Tibial nerve (tissue), 4 donors: ENCODE measurements around the gene PINK1. TPM values are rescaled to one million over a fixed set of nuclear protein-coding genes. Genes with fewer than 3 reads are reported as not detected.

ENCODE experiments used
- DNase-seq, 2 donors: peaks; one replicate each; pipeline ENCODE4 v3.0.0-alpha.2; 2019; ENCODE audit warnings: low spot score in 2 of 2
- H3K27ac ChIP-seq, 4 donors: fragments of 200-600 bp; sonication (generic) in 3 of 4; one replicate each; pipeline ENCODE4 v1.5.1; 2017 to 2019; ENCODE audit warnings: mild to moderate bottlenecking in 1 of 4
- H3K27me3 ChIP-seq, 2 donors: fragments of 200-600 bp; sonication (generic) in 1 of 2; one replicate each; pipeline versions ENCODE4 v1.5.1 to v1.6.0; 2017 to 2019
- H3K36me3 ChIP-seq, 3 donors: fragments of 200-600 bp; sonication (generic); one replicate each; pipeline ENCODE4 v1.5.1; 2018 to 2019
- H3K4me1 ChIP-seq, 4 donors: fragments of 200-600 bp; sonication (generic) in 3 of 4; one replicate each; pipeline ENCODE4 v1.5.1; 2017 to 2019
- H3K4me3 ChIP-seq, 4 donors: fragments of 200-600 bp; sonication (generic) in 3 of 4; one replicate each; pipeline ENCODE4 v1.5.1; 2017 to 2019; ENCODE audit warnings: mild to moderate bottlenecking in 1 of 4, moderate library complexity in 1 of 4
- H3K9me3 ChIP-seq, 4 donors: fragments of 200-600 bp; sonication (generic) in 3 of 4; one replicate each; pipeline ENCODE4 v1.5.1; 2017 to 2019
- EP300 ChIP-seq, 2 donors: sonication (generic); formaldehyde crosslinking; IDR thresholded peaks; one replicate each; pipeline ENCODE4 v1.6.1; 2017; ENCODE audit warnings: antibody characterized with exemption in 2 of 2, mild to moderate bottlenecking in 1 of 2
- POLR2A ChIP-seq, 2 donors: fragments of 450-650 bp; IDR thresholded peaks; one replicate each; pipeline ENCODE4 v1.6.1; 2017; ENCODE audit warnings: antibody characterized with exemption in 2 of 2, mild to moderate bottlenecking in 2 of 2, moderate library complexity in 2 of 2
- WGBS, 2 donors: methylation state at CpG; one replicate each; pipeline ENCODE4 v1.1.5; 2018; 5-methylcytosine and 5-hydroxymethylcytosine counted together
- total RNA-seq, 4 donors: library from RNA; depleted of rRNA; stranded (reverse); fragments of >200 nt; gene quantifications; one replicate each; pipeline ENCODE4 v1.1.0, GENCODE V29; 2016
- TF ChIP-seq, protein P1 (sequence below), 5 experiments: fragments of 200-600 bp in 3 of 5; fragments of 450-650 bp in 2 of 5; sonication (generic) in 3 of 5; IDR thresholded peaks; one replicate each; pipeline ENCODE4 v1.5.1; 2016 to 2019; ENCODE audit warnings: antibody characterized with exemption in 5 of 5, mild to moderate bottlenecking in 3 of 5, moderate library complexity in 2 of 5

Gene PINK1
- total RNA-seq, 4 donors from 2014 or later, result 93.9 to 134 (median 124) TPM

DNA sequence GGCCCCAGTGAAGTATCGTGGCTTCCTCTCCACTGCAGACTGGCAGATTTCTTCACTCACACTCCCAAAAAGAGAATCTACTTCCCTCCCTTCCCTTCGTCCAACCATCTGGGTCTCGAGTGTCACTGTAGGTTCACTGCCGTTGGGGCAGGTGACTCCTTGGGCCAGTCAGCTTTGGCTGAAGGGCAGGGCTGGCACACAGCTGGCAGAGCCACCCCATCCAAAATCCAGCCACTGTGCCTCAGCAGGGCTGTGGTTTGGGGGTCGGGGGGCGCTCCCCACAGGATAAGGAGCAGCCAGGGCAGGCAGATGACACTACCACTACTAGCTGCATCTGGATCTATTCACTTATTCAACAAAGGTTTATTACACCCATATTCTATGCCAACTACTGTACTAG, 9.8 kb downstream of the PINK1 start:
- H3K4me1 ChIP-seq, result no peaks in the 10 kb centered on the region
- no peaks in the 10 kb centered on the region for H3K27me3 ChIP-seq
- TF ChIP-seq EP300 (IDR thresholded peaks at IDR 0.05), result no peak
- TF ChIP-seq, protein P1, sequence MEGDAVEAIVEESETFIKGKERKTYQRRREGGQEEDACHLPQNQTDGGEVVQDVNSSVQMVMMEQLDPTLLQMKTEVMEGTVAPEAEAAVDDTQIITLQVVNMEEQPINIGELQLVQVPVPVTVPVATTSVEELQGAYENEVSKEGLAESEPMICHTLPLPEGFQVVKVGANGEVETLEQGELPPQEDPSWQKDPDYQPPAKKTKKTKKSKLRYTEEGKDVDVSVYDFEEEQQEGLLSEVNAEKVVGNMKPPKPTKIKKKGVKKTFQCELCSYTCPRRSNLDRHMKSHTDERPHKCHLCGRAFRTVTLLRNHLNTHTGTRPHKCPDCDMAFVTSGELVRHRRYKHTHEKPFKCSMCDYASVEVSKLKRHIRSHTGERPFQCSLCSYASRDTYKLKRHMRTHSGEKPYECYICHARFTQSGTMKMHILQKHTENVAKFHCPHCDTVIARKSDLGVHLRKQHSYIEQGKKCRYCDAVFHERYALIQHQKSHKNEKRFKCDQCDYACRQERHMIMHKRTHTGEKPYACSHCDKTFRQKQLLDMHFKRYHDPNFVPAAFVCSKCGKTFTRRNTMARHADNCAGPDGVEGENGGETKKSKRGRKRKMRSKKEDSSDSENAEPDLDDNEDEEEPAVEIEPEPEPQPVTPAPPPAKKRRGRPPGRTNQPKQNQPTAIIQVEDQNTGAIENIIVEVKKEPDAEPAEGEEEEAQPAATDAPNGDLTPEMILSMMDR (IDR thresholded peaks at IDR 0.05), result no peak
- TF ChIP-seq POLR2A (IDR thresholded peaks at IDR 0.05), result no peak
- WGBS, 2 donors, result 64 to 81% methylated on average over 6 of the region's 6 CpGs
- DNase-seq, result no peak
- no peak overlapping the region for H3K27ac ChIP-seq
- H3K9me3 ChIP-seq, result no peaks in the 10 kb centered on the region
- no peak overlapping the region for H3K4me3 ChIP-seq
- peaks cover 6 to 100% (median 7%) of the 10 kb centered on the region in 3 donors for H3K36me3 ChIP-seq

DNA sequence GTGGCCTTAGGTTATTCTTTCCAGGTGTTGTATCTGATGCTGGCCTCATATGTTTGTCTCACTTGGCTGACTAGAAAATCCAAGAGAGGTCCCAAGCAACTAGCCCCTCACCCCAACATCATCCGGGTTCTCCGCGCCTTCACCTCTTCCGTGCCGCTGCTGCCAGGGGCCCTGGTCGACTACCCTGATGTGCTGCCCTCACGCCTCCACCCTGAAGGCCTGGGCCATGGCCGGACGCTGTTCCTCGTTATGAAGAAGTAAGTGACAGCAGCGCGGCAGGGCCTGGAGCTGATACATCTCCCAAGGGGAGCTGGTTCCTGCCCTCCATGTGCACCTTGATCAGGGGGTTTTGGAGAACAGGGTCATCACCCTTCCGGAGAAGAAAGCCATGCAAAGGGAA, 11.2 kb downstream of the PINK1 start:
- WGBS, 2 donors, result 89 to 94% methylated on average over 13 of the region's 13 CpGs
- Histone ChIP-seq H3K36me3 (peaks cover 4 to 100% (median 7%) of the 10 kb centered on the region in 3 donors), H3K27ac (no peak overlapping the region), H3K4me1 (no peaks in the 10 kb centered on the region), H3K27me3 (no peaks in the 10 kb centered on the region), H3K4me3 (no peak overlapping the region), H3K9me3 (no peaks in the 10 kb centered on the region)
- DNase-seq, result no peak
- TF ChIP-seq EP300 (IDR thresholded peaks at IDR 0.05) (no peak), POLR2A (IDR thresholded peaks at IDR 0.05) (no peak)
- TF ChIP-seq, protein P1 (IDR thresholded peaks at IDR 0.05), result no peak

DNA sequence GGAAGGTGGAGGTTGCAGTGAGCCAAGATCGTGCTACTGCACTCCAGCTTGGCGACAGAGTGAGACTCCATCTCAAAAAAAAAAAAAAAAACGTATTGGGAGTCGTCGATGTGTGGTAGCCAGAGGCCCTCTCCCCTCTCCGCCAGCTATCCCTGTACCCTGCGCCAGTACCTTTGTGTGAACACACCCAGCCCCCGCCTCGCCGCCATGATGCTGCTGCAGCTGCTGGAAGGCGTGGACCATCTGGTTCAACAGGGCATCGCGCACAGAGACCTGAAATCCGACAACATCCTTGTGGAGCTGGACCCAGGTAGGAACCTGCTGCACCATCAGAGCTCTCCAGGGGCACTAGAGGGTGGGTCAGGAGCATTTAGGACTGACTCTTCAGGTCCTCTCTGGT, 12.2 kb downstream of the PINK1 start:
- peaks cover 0 to 100% (median 7%) of the 10 kb centered on the region in 3 donors for H3K36me3 ChIP-seq
- WGBS, 2 donors, result 84 to 87% methylated on average over 14 of the region's 14 CpGs
- H3K27me3 ChIP-seq, result no peaks in the 10 kb centered on the region
- DNase-seq, result no peak
- TF ChIP-seq POLR2A (IDR thresholded peaks at IDR 0.05), result no peak
- TF ChIP-seq, protein P1 (IDR thresholded peaks at IDR 0.05), result no peak
- no peak for TF ChIP-seq EP300 (IDR thresholded peaks at IDR 0.05)
- no peak overlapping the region for H3K27ac ChIP-seq
- H3K4me3 ChIP-seq, result no peak overlapping the region
- H3K4me1 ChIP-seq, result no peaks in the 10 kb centered on the region
- H3K9me3 ChIP-seq, result no peaks in the 10 kb centered on the region

DNA sequence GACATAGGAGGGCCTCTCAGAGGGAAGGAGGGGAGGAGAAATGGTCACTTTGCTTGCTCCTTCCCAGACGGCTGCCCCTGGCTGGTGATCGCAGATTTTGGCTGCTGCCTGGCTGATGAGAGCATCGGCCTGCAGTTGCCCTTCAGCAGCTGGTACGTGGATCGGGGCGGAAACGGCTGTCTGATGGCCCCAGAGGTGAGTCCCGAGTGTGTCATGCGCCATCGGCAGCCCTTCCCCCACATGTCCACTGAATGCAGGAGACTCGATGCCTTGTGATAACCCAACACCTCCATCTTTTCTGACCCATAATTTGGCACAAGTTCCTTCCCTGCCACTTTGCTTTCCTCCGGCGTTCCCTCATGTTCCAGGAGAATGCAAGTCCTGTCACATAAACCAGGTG, 15.2 kb downstream of the PINK1 start:
- 88 to 89% methylated on average over 13 of the region's 13 CpGs for WGBS, 2 donors
- no peak for TF ChIP-seq EP300 (IDR thresholded peaks at IDR 0.05)
- TF ChIP-seq, protein P1 (IDR thresholded peaks at IDR 0.05), result no peak
- no peak for TF ChIP-seq POLR2A (IDR thresholded peaks at IDR 0.05)
- Histone ChIP-seq H3K9me3 (no peaks in the 10 kb centered on the region), H3K4me3 (no peak overlapping the region), H3K36me3 (peaks cover 3 to 99% (median 8%) of the 10 kb centered on the region in 3 donors), H3K27me3 (no peaks in the 10 kb centered on the region), H3K4me1 (no peaks in the 10 kb centered on the region), H3K27ac (no peak overlapping the region)
- DNase-seq, result no peak

DNA sequence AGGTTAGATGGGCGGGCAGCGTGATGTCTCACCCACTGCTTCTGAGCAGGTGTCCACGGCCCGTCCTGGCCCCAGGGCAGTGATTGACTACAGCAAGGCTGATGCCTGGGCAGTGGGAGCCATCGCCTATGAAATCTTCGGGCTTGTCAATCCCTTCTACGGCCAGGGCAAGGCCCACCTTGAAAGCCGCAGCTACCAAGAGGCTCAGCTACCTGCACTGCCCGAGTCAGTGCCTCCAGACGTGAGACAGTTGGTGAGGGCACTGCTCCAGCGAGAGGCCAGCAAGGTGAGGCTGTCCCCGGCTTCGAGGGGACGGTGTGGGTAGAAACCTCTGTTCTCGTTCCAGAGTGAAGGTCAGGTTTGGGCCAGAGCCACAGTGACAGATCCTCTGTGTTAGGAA, 15.7 kb downstream of the PINK1 start:
- Histone ChIP-seq H3K9me3 (no peaks in the 10 kb centered on the region), H3K27me3 (no peaks in the 10 kb centered on the region), H3K27ac (no peak overlapping the region), H3K4me3 (no peak overlapping the region), H3K36me3 (peaks cover 3 to 99% (median 8%) of the 10 kb centered on the region in 3 donors), H3K4me1 (no peaks in the 10 kb centered on the region)
- TF ChIP-seq POLR2A (IDR thresholded peaks at IDR 0.05) (no peak), EP300 (IDR thresholded peaks at IDR 0.05) (no peak)
- TF ChIP-seq, protein P1 (IDR thresholded peaks at IDR 0.05), result no peak
- no peak for DNase-seq
- WGBS, 2 donors, result 90% methylated on average over 15 of the region's 15 CpGs
